ENCODE measurements around the gene STAT4.

Gene STAT4

GRCh38 chr2:191188550-191189093 is 37.8 kb upstream of the STAT4 start (continued):
- no peak for TF ChIP-seq POU6F1 (CRISPR knock-in tag; IDR thresholded peaks at IDR 0.05; ENCODE audit: borderline replicate concordance, low read depth)
- no peak for TF ChIP-seq OSR1 (CRISPR knock-in tag; IDR thresholded peaks at IDR 0.05)
- no peak for TF ChIP-seq ARNTL (CRISPR knock-in tag; IDR thresholded peaks at IDR 0.05; ENCODE audit: borderline replicate concordance, low read depth)

GRCh38 chr2:191187105-191187829 is 36.5 kb upstream of the STAT4 start:
- TF ChIP-seq TSHZ2 (CRISPR knock-in tag; IDR thresholded peaks at IDR 0.05) (no peak), SNAI2 (CRISPR knock-in tag; IDR thresholded peaks at IDR 0.05) (no peak), ZFP30 (CRISPR knock-in tag; IDR thresholded peaks at IDR 0.05) (no peak), ISL1 (CRISPR knock-in tag; IDR thresholded peaks at IDR 0.05) (no peak), PPARA (CRISPR knock-in tag; IDR thresholded peaks at IDR 0.05; ENCODE audit: borderline replicate concordance) (no peak), ZFP3 (CRISPR knock-in tag; IDR thresholded peaks at IDR 0.05) (no peak), ZNF8 (CRISPR knock-in tag; IDR thresholded peaks at IDR 0.05) (no peak), TCF4 (CRISPR knock-in tag; IDR thresholded peaks at IDR 0.05; ENCODE audit: borderline replicate concordance) (no peak), POU6F1 (CRISPR knock-in tag; IDR thresholded peaks at IDR 0.05; ENCODE audit: borderline replicate concordance, low read depth) (no peak)
- no peak for ATAC-seq

- TF ChIP-seq PPARA (CRISPR knock-in tag; IDR thresholded peaks at IDR 0.05; ENCODE audit: borderline replicate concordance) = no peak
- TF ChIP-seq POU6F1 (CRISPR knock-in tag; IDR thresholded peaks at IDR 0.05; ENCODE audit: borderline replicate concordance, low read depth) = no peak
- no peak for TF ChIP-seq ZC3H10 (CRISPR knock-in tag; IDR thresholded peaks at IDR 0.05)
- TF ChIP-seq ZFP30 (CRISPR knock-in tag; IDR thresholded peaks at IDR 0.05) = no peak
- no peak for TF ChIP-seq CREB5 (CRISPR knock-in tag; IDR thresholded peaks at IDR 0.05; ENCODE audit: low read depth)
- no peak for TF ChIP-seq CSDC2 (CRISPR knock-in tag; IDR thresholded peaks at IDR 0.05)
- peak; percentile 28; the same call in 1 of the 3 replicates for ATAC-seq
Observed at GRCh38 chr2:191184457-191184856, 33.7 kb upstream of the STAT4 start.

- ATAC-seq = no peak
- TF ChIP-seq ESRRG (CRISPR knock-in tag; IDR thresholded peaks at IDR 0.05) (no peak), ZFP30 (CRISPR knock-in tag; IDR thresholded peaks at IDR 0.05) (no peak), ZC3H10 (CRISPR knock-in tag; IDR thresholded peaks at IDR 0.05) (no peak), TSHZ2 (CRISPR knock-in tag; IDR thresholded peaks at IDR 0.05) (no peak), TCF4 (CRISPR knock-in tag; IDR thresholded peaks at IDR 0.05; ENCODE audit: borderline replicate concordance) (no peak), CSRNP3 (CRISPR knock-in tag; IDR thresholded peaks at IDR 0.05) (no peak), ZNF565 (CRISPR knock-in tag; conservative IDR thresholded peaks at IDR 0.05; ENCODE audit: low read depth) (no peak), CSDC2 (CRISPR knock-in tag; IDR thresholded peaks at IDR 0.05) (no peak), ISL1 (CRISPR knock-in tag; IDR thresholded peaks at IDR 0.05) (no peak), ZNF70 (CRISPR knock-in tag; IDR thresholded peaks at IDR 0.05) (no peak), PPARA (CRISPR knock-in tag; IDR thresholded peaks at IDR 0.05; ENCODE audit: borderline replicate concordance) (no peak), CREB5 (CRISPR knock-in tag; IDR thresholded peaks at IDR 0.05; ENCODE audit: low read depth) (no peak)
Observed at GRCh38 chr2:191183516-191183915, 32.7 kb upstream of the STAT4 start.

Data from SK-N-SH treated with all-trans-retinoic acid at 6 μM for 48 hours (cell line).